A549 (cell line): ENCODE data around the gene CEP162. TPM values are rescaled to one million over a fixed set of nuclear protein-coding genes. Genes with fewer than 3 reads are reported as not detected.

Experiments
- ATAC-seq, 2 experiments: fragments of 200-7000 bp in 1 of 2; fragments of >200 bp in 1 of 2; cut with Nextera tagmentation in 1 of 2; cut with Tn5 transposase in 1 of 2; 3 replicates each; pipeline versions ENCODE4 v1.8.0 to v1.9.1; 2018 to 2020; ENCODE audit warnings: mild to moderate bottlenecking in 1 of 2, moderate library complexity in 1 of 2
- CTCF ChIA-PET: fragments of 300-600 bp; sonication (Branson Sonifier 250); formaldehyde crosslinking; extraction: SDS; loops from one replicate; lab custom pipeline; 2021; ENCODE audit warnings: antibody characterized with exemption, inconsistent platforms; lab: Yijun Ruan, JAX
- POLR2A ChIA-PET: fragments of 350-600 bp; formaldehyde crosslinking; extraction: SDS; loops from one replicate; lab custom pipeline; 2021; ENCODE audit warnings: antibody characterized with exemption, inconsistent platforms; lab: Yijun Ruan, JAX
- DNase-seq, 2 experiments: peaks; one replicate each; pipeline versions ENCODE4 v3.0.0 to v3.0.0-alpha.2; 2011 to 2016; ENCODE audit warnings: low read depth in 1 of 2, low spot score in 1 of 2
- FAIRE-seq: peaks from 2 replicates; lab custom pipeline; 2011; peaks lifted over from hg19 to GRCh38; lab: Jason Lieb, UNC
- H3K27ac ChIP-seq, 2 experiments: fragments of >200 bp; sonication (Bioruptor Twin); formaldehyde crosslinking; 3 replicates each; pipeline ENCODE4 v1.5.1; 2016 to 2017
- H3K4me1 ChIP-seq: fragments of >200 bp; sonication (Bioruptor Twin); formaldehyde crosslinking; 3 replicates; pipeline ENCODE4 v1.6.1; 2016
- H3K4me2 ChIP-seq: fragments of >200 bp; sonication (Bioruptor Twin); formaldehyde crosslinking; 3 replicates; pipeline ENCODE4 v1.6.1; 2016
- H3K4me3 ChIP-seq: fragments of >200 bp; sonication (Bioruptor Twin); formaldehyde crosslinking; 3 replicates; pipeline ENCODE4 v1.5.1; 2016
- H3K9me3 ChIP-seq: fragments of >200 bp; sonication (Bioruptor Twin); formaldehyde crosslinking; 3 replicates; pipeline ENCODE4 v1.6.1; 2016
- BHLHE40 ChIP-seq: IDR thresholded peaks from 2 replicates; pipeline ENCODE4 v1.6.1; 2012; ENCODE audit warnings: low read depth, low read length, inconsistent platforms
- EP300 ChIP-seq, 2 experiments: fragments of >200 bp; sonication (Bioruptor Twin); formaldehyde crosslinking; IDR thresholded peaks; 2 replicates in 1 of 2; 3 replicates in 1 of 2; pipeline ENCODE4 v1.6.1; 2016 to 2017
- FOSL2 ChIP-seq, 2 experiments: fragments of 450-650 bp in 1 of 2; fragments of >200 bp in 1 of 2; sonication (Bioruptor Twin) in 1 of 2; formaldehyde crosslinking; IDR thresholded peaks; 2 replicates each; pipeline versions ENCODE4 v1.5.0 to v1.6.1; 2016 to 2020; ENCODE audit warnings: mild to moderate bottlenecking in 1 of 2, moderate library complexity in 1 of 2
- FOXS1 ChIP-seq: fragments of 250-450 bp; sonication (Bioruptor Pico); IDR thresholded peaks from 2 replicates; pipeline ENCODE4 v1.5.0; 2020; ENCODE audit warnings: mild to moderate bottlenecking, moderate library complexity
- HDAC2 ChIP-seq: fragments of 200-600 bp; sonication (generic); IDR thresholded peaks from 2 replicates; pipeline ENCODE4 v1.6.1; 2016
- HOXB13 ChIP-seq: fragments of 250-450 bp; sonication (Bioruptor Pico); IDR thresholded peaks from 2 replicates; pipeline ENCODE4 v1.5.0; 2020; ENCODE audit warnings: low read depth, mild to moderate bottlenecking, moderate library complexity
- JUN ChIP-seq, 2 experiments: fragments of >200 bp; sonication (Bioruptor Twin); formaldehyde crosslinking; IDR thresholded peaks; 2 replicates in 1 of 2; 3 replicates in 1 of 2; pipeline ENCODE4 v1.6.1; 2016 to 2017
- NPAS2 ChIP-seq: fragments of 250-450 bp; sonication (Bioruptor Pico); IDR thresholded peaks from 2 replicates; pipeline ENCODE4 v1.8.0; 2022; ENCODE audit warnings: mild to moderate bottlenecking, moderate library complexity, borderline replicate concordance
- PHF8 ChIP-seq: fragments of 200-600 bp; sonication (generic); IDR thresholded peaks from 2 replicates; pipeline ENCODE4 v1.6.1; 2016; ENCODE audit warnings: low read depth, mild to moderate bottlenecking, antibody characterized with exemption, moderate library complexity, borderline replicate concordance
- RAD21 ChIP-seq, 2 experiments: fragments of >200 bp in 1 of 2; sonication (Bioruptor Twin) in 1 of 2; formaldehyde crosslinking in 1 of 2; IDR thresholded peaks in 1 of 2; conservative IDR thresholded peaks in 1 of 2; 2 replicates in 1 of 2; 3 replicates in 1 of 2; pipeline ENCODE4 v1.6.1; 2012 to 2018; ENCODE audit warnings: inconsistent platforms in 1 of 2
- RFX5 ChIP-seq: fragments of 450-650 bp; IDR thresholded peaks from 2 replicates; pipeline ENCODE4 v1.7.1; 2014; ENCODE audit warnings: antibody characterized with exemption, mild to moderate bottlenecking, moderate library complexity
- RNF2 ChIP-seq: fragments of 200-600 bp; sonication (generic); IDR thresholded peaks from 2 replicates; pipeline ENCODE4 v1.6.1; 2016; ENCODE audit warnings: low read depth, mild to moderate bottlenecking, antibody characterized with exemption, moderate library complexity, borderline replicate concordance
- TP53 ChIP-seq: fragments of 250-450 bp; sonication (Bioruptor Pico); IDR thresholded peaks from 2 replicates; pipeline ENCODE4 v1.5.0; 2021; ENCODE audit warnings: mild to moderate bottlenecking, moderate library complexity
- ZC3H11A ChIP-seq: fragments of 450-650 bp; IDR thresholded peaks from 2 replicates; pipeline ENCODE4 v1.6.1; 2014; ENCODE audit warnings: antibody characterized with exemption, mild to moderate bottlenecking
- ZSCAN20 ChIP-seq: fragments of 250-450 bp; sonication (Bioruptor Pico); IDR thresholded peaks from 2 replicates; pipeline ENCODE4 v1.8.0; 2022; ENCODE audit warnings: mild to moderate bottlenecking, moderate library complexity
- WGBS: methylation state at CpG from one replicate; pipeline ENCODE4 v1.1.6; 2017; ENCODE audit errors: missing lambda C conversion rate; 5-methylcytosine and 5-hydroxymethylcytosine counted together
- polyA plus RNA-seq, 4 experiments: library from polyadenylated mRNA; depleted of rRNA in 3 of 4; stranded (reverse); fragments of >200 nt; fragmentation: RNase III in 1 of 4; extraction: RNeasy Plus Mini Kit Qiagen cat#74134 plus additional on column Dnase treatment in 1 of 4; gene quantifications; 2 replicates in 3 of 4; 3 replicates in 1 of 4; pipeline ENCODE4 v1.2.3, GENCODE V29; 2011 to 2017
- TF ChIP-seq, protein P1 (sequence below): fragments of 150-350 bp; IDR thresholded peaks from 2 replicates; pipeline ENCODE4 v1.6.1; 2014; ENCODE audit warnings: low read depth, mild to moderate bottlenecking, low read length
- TF ChIP-seq, protein P2 (sequence below): fragments of >200 bp; sonication (Bioruptor Twin); formaldehyde crosslinking; IDR thresholded peaks from 3 replicates; pipeline ENCODE4 v1.5.1; 2016
- TF ChIP-seq, protein P3 (sequence below): fragments of >200 bp; sonication (Bioruptor Twin); formaldehyde crosslinking; IDR thresholded peaks from 2 replicates; pipeline ENCODE4 v1.6.1; 2016
- TF ChIP-seq, protein P4 (sequence below): fragments of >200 bp; sonication (Bioruptor Twin); formaldehyde crosslinking; IDR thresholded peaks from 3 replicates; pipeline ENCODE4 v1.6.1; 2016

Gene CEP162
- polyA plus RNA-seq, 2 of the 4 experiments (the other 2 are of a cell fraction), result 2.1 to 2.3 TPM

DNA sequence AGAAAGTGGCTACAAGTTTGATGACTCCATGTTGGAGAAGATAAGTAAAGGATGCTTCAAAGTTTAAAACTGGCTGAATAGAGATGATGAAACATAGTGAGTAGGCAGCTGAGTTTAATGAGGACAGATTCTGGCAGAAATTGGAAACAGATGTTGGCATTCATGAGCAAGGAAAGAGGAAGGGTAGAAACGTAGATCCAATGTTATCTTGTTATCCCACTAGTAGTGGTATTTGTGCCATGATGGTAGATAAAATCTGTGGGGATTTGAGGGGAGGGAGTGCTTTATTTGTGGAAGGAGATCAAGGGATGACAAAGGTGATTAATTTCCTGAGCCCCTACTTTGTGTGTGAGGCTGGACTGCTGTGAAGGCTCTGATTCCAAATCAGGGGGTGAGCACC lies 124.4 kb downstream of the CEP162 start:
- ChIA-PET CTCF (no interaction called here), POLR2A (no interaction called here)
- Histone ChIP-seq H3K27ac (no peak overlapping the region), H3K4me3 (no peak overlapping the region), H3K4me1 (no peaks in the 10 kb centered on the region), H3K9me3 (no peaks in the 10 kb centered on the region), H3K4me2 (no peak overlapping the region)
- FAIRE-seq, result no peak
- 4% methylated on average over 1 of the region's 1 CpG for WGBS
- TF ChIP-seq, protein P1, sequence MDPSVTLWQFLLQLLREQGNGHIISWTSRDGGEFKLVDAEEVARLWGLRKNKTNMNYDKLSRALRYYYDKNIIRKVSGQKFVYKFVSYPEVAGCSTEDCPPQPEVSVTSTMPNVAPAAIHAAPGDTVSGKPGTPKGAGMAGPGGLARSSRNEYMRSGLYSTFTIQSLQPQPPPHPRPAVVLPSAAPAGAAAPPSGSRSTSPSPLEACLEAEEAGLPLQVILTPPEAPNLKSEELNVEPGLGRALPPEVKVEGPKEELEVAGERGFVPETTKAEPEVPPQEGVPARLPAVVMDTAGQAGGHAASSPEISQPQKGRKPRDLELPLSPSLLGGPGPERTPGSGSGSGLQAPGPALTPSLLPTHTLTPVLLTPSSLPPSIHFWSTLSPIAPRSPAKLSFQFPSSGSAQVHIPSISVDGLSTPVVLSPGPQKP, result no peak
- TF ChIP-seq HDAC2 (no peak), EP300 (IDR thresholded peaks at IDR 0.05) (no peak), NPAS2 (no peak)
- no peak for ATAC-seq
- DNase-seq, result no peak

DNA sequence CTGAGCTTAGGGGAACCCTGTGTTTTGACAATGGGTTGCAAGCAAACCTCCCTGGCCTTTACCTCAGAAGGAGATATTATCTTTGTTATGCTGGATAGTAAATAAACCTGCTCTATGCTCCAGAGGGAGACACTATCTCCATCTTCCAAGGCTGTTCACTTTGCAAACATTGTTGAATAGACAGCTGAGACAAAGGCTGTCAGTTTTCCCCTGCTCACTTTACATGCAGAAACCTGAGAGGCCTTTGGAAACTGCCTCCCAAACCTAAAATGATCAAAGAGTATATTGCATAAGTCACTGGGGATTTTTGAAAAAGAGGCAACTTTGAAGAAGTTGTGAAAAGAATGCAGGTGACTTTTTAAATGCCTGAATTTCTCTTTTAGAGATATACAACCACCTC lies 132.3 kb downstream of the CEP162 start:
- Histone ChIP-seq H3K4me3 (no peak overlapping the region), H3K27ac (no peak overlapping the region), H3K4me2 (no peak overlapping the region), H3K9me3 (no peaks in the 10 kb centered on the region), H3K4me1 (no peaks in the 10 kb centered on the region)
- ChIA-PET CTCF (no interaction called here), POLR2A (no interaction called here)
- no peak for FAIRE-seq
- ATAC-seq, result no peak
- TF ChIP-seq RAD21 (conservative IDR thresholded peaks at IDR 0.05 in 1 of 2, IDR thresholded peaks at IDR 0.05 in 1 of 2) (no peak), FOXS1 (CRISPR knock-in tag) (no peak), ZSCAN20 (CRISPR knock-in tag) (no peak), BHLHE40 (no peak), HOXB13 (no peak), FOSL2 (IDR thresholded peaks at IDR 0.05) (no peak), FOSL2 (CRISPR knock-in tag; IDR thresholded peaks at IDR 0.05) (no peak), JUN (IDR thresholded peaks at IDR 0.05) (no peak), PHF8 (no peak)
- TF ChIP-seq, protein P2, sequence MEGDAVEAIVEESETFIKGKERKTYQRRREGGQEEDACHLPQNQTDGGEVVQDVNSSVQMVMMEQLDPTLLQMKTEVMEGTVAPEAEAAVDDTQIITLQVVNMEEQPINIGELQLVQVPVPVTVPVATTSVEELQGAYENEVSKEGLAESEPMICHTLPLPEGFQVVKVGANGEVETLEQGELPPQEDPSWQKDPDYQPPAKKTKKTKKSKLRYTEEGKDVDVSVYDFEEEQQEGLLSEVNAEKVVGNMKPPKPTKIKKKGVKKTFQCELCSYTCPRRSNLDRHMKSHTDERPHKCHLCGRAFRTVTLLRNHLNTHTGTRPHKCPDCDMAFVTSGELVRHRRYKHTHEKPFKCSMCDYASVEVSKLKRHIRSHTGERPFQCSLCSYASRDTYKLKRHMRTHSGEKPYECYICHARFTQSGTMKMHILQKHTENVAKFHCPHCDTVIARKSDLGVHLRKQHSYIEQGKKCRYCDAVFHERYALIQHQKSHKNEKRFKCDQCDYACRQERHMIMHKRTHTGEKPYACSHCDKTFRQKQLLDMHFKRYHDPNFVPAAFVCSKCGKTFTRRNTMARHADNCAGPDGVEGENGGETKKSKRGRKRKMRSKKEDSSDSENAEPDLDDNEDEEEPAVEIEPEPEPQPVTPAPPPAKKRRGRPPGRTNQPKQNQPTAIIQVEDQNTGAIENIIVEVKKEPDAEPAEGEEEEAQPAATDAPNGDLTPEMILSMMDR, result no peak
- TF ChIP-seq, protein P3, sequence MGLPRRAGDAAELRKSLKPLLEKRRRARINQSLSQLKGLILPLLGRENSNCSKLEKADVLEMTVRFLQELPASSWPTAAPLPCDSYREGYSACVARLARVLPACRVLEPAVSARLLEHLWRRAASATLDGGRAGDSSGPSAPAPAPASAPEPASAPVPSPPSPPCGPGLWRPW, result no peak
- no peak for DNase-seq

DNA sequence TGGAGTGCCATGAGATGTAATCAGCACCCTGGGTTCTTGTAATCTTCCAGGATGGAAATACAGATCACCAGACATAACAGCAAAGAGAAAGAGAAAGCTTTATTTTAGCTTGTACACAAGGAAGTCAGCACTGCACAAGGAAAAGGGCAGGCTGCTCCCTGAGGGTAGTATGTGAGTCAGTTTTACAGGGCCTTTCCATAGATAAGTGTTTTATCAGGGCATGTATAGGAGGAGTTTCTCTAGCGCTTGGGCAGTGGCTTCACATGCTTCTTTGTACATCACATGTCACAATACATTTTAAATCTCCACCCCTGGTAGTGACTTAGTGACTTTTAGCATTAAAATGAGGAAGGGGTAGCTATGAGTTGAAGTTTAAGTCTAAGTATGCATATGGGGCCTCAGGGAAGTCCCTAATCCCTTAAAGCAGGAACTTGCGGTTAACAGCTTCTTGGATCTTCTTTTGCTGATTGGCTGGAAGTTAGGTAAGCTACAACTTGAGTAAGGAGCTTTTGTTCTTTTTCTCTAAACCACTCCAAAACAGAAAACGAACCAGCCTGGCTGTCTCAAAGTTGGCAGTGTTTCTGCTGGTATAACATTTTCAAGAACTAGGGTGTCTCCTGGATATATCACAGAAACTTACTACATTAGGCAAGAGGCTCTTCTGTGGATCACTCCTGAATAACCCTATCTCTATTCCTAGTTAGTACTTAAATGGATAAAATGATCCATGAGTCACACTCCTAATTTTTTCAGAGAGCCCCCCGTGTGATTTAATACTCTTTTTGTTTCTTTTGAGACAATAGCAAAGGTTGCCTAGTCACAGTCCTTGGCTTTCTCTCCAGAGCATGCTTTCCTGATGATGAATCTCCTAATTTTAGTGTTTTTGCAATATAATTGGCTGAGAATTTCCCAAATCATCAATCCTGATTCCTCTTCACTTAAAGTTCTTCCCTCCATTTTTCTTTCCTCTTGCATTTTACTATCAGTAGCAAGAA lies 133.7 kb downstream of the CEP162 start:
- 50% methylated on average over 4 of the region's 4 CpGs for WGBS
- no peaks in the 10 kb centered on the region for H3K9me3 ChIP-seq
- ChIA-PET CTCF (no interaction called here), POLR2A (no interaction called here)
- H3K27ac ChIP-seq, result no peak overlapping the region
- FAIRE-seq, result no peak
- no peak overlapping the region for H3K4me3 ChIP-seq
- no peak overlapping the region for H3K4me2 ChIP-seq
- TF ChIP-seq RFX5 (no peak), RNF2 (no peak), ZC3H11A (no peak), FOSL2 (IDR thresholded peaks at IDR 0.05) (no peak), FOSL2 (CRISPR knock-in tag; IDR thresholded peaks at IDR 0.05) (no peak), TP53 (CRISPR knock-in tag) (no peak)
- TF ChIP-seq, protein P1, result no peak
- TF ChIP-seq, protein P4, sequence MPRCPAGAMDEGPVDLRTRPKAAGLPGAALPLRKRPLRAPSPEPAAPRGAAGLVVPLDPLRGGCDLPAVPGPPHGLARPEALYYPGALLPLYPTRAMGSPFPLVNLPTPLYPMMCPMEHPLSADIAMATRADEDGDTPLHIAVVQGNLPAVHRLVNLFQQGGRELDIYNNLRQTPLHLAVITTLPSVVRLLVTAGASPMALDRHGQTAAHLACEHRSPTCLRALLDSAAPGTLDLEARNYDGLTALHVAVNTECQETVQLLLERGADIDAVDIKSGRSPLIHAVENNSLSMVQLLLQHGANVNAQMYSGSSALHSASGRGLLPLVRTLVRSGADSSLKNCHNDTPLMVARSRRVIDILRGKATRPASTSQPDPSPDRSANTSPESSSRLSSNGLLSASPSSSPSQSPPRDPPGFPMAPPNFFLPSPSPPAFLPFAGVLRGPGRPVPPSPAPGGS, result no peak
- H3K4me1 ChIP-seq, result no peaks in the 10 kb centered on the region
- ATAC-seq, result no peak
- DNase-seq, result no peak
